Effector memory CD4-positive, alpha-beta T cell (primary cell): Measurements from ENCODE around the gene MALRD1.

Experiments
- DNase-seq, 3 donors: peaks; one replicate each; pipeline ENCODE4 v3.0.0-alpha.2; 2020
- H3K27ac ChIP-seq: 2 replicates; pipeline ENCODE4 v1.7.0; 2013; ENCODE audit warnings: mild to moderate bottlenecking, low read length, moderate library complexity; ENCODE audit not compliant: insufficient read depth, poor library complexity, severe bottlenecking
- H3K27me3 ChIP-seq: replicated peaks from 2 replicates; pipeline ENCODE4 v1.7.0; 2013; ENCODE audit warnings: mild to moderate bottlenecking, low read length; ENCODE audit not compliant: insufficient read depth, control insufficient read depth, poor library complexity, severe bottlenecking
- H3K36me3 ChIP-seq: 2 replicates; pipeline ENCODE4 v1.7.0; 2013; ENCODE audit warnings: mild to moderate bottlenecking, low read length, moderate library complexity; ENCODE audit not compliant: control insufficient read depth, insufficient read depth
- H3K4me1 ChIP-seq: 2 replicates; pipeline ENCODE4 v1.7.0; 2013; ENCODE audit warnings: low read length, mild to moderate bottlenecking; ENCODE audit not compliant: control insufficient read depth, insufficient read depth, poor library complexity, severe bottlenecking
- H3K4me3 ChIP-seq: 2 replicates; pipeline ENCODE4 v1.7.0; 2013; ENCODE audit warnings: low read length, low read depth, mild to moderate bottlenecking; ENCODE audit not compliant: insufficient read depth, poor library complexity, severe bottlenecking
- H3K9me3 ChIP-seq: 2 replicates; pipeline ENCODE4 v1.7.0; 2013; ENCODE audit warnings: mild to moderate bottlenecking, low read length, moderate library complexity; ENCODE audit not compliant: control insufficient read depth

MALRD1 gene

DNA sequence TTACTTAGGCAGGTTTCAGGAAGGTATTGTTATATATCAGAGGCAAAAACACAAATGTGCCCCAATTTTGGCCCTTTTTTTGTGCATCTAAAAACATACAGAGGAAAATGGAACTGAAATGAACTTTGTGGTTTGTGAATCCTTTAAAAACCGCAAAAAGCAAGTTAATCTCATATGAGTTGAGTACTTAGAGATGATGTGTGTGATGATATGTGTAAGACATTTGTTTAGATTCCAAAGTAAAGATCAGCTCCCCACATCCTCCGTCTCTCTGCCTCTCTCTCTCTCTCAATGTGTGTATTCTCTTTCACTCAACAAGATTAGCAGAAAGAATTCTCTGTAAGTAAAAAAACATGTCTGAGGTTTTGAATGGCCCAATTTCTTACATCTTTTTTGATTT is 201.9 kb downstream of the MALRD1 start:
- no peaks in the 10 kb centered on the region for H3K9me3 ChIP-seq
- DNase-seq, result no peak
- H3K4me3 ChIP-seq, result no peak overlapping the region
- no peaks in the 10 kb centered on the region for H3K36me3 ChIP-seq
- H3K27ac ChIP-seq, result no peak overlapping the region
- H3K27me3 ChIP-seq, result no peaks in the 10 kb centered on the region
- no peaks in the 10 kb centered on the region for H3K4me1 ChIP-seq

DNA sequence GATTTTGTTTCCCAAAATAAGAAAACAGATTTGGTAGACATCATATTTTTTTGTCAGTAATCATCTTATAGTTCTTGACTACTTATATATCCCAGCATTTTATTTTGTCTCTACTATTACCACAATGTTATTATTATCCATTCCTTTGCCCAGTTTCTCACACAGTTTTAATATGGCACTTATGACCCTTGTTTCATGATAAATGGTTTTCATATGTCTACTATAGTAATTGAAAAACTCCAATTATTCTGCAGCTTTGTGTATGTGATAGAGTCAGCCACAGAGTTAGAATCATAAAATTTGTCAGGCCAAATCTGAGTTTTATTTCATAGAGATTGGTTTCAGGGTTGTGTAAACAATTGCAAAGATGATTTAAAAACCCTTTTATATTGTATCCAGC is 203.9 kb downstream of the MALRD1 start:
- Histone ChIP-seq H3K27ac (no peak overlapping the region), H3K36me3 (no peaks in the 10 kb centered on the region), H3K9me3 (no peaks in the 10 kb centered on the region), H3K4me1 (no peaks in the 10 kb centered on the region), H3K4me3 (no peak overlapping the region), H3K27me3 (no peaks in the 10 kb centered on the region)
- DNase-seq, result no peak

DNA sequence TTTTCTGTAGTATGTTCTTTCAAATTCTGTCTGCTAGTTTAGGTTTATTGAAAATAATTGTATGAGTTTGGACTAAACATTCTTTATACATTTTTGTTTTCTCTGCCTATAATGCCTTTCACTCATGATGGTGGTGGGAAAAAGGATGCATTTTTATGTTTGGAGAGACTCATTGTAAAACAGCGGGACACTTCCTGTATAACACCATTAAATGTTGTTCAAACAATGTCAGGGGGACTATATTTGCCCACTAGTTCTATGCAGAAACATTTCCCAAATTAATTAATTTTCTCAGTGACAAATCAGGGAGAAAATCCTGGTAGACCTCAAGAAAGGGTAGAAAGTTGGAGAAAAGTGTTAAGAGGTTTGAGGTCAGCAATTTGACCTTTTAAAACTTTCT is 207.7 kb downstream of the MALRD1 start:
- Histone ChIP-seq H3K36me3 (no peaks in the 10 kb centered on the region), H3K27ac (no peak overlapping the region), H3K27me3 (no peaks in the 10 kb centered on the region), H3K4me3 (no peak overlapping the region), H3K4me1 (no peaks in the 10 kb centered on the region), H3K9me3 (no peaks in the 10 kb centered on the region)
- DNase-seq, result no peak

GRCh38 chr10:19263262-19263661 is 214.7 kb downstream of the MALRD1 start:
- no peak for DNase-seq

GRCh38 chr10:19283285-19283684 is 234.7 kb downstream of the MALRD1 start:
- no peak overlapping the region for H3K4me3 ChIP-seq
- H3K27me3 ChIP-seq, result no peaks in the 10 kb centered on the region
- no peaks in the 10 kb centered on the region for H3K36me3 ChIP-seq
- no peaks in the 10 kb centered on the region for H3K9me3 ChIP-seq
- no peak overlapping the region for H3K27ac ChIP-seq
- H3K4me1 ChIP-seq, result no peaks in the 10 kb centered on the region
- DNase-seq, result no peak

More at GRCh38 chr10:19263262-19263661, 214.7 kb downstream of the MALRD1 start:
- H3K4me1 ChIP-seq, result no peaks in the 10 kb centered on the region
- no peak overlapping the region for H3K4me3 ChIP-seq
- H3K9me3 ChIP-seq, result no peaks in the 10 kb centered on the region
- no peaks in the 10 kb centered on the region for H3K36me3 ChIP-seq
- no peaks in the 10 kb centered on the region for H3K27me3 ChIP-seq
- no peak overlapping the region for H3K27ac ChIP-seq

- no peak overlapping the region for H3K27ac ChIP-seq
- no peaks in the 10 kb centered on the region for H3K4me1 ChIP-seq
- no peaks in the 10 kb centered on the region for H3K9me3 ChIP-seq
- H3K4me3 ChIP-seq, result no peak overlapping the region
- no peaks in the 10 kb centered on the region for H3K27me3 ChIP-seq
- DNase-seq, result no peak
- H3K36me3 ChIP-seq, result no peaks in the 10 kb centered on the region
These were observed 235.2 kb downstream of the MALRD1 start for GRCh38 chr10:19283786-19284185.

DNA sequence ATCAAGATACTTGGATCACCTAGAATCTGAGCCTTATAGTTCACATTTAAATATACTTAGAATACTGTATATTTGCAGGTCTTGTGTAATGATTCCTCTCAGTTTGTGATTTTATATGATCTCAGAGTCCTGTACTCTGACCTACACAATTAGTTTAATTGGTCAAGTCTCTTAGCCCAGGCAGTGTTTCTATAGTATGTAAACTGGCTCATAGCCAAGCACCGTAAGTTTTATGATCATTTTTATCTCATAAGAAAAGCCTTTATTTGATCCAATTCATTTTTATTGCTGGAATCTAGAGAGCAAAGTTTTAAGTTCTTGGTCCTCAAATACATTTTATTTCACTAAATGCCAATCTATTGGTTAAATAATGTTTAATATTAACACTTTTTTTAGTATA is 242.2 kb downstream of the MALRD1 start:
- no peaks in the 10 kb centered on the region for H3K4me1 ChIP-seq
- DNase-seq, result no peak
- H3K27ac ChIP-seq, result no peak overlapping the region
- no peaks in the 10 kb centered on the region for H3K27me3 ChIP-seq
- no peaks in the 10 kb centered on the region for H3K9me3 ChIP-seq
- H3K36me3 ChIP-seq, result no peaks in the 10 kb centered on the region
- no peak overlapping the region for H3K4me3 ChIP-seq

DNA sequence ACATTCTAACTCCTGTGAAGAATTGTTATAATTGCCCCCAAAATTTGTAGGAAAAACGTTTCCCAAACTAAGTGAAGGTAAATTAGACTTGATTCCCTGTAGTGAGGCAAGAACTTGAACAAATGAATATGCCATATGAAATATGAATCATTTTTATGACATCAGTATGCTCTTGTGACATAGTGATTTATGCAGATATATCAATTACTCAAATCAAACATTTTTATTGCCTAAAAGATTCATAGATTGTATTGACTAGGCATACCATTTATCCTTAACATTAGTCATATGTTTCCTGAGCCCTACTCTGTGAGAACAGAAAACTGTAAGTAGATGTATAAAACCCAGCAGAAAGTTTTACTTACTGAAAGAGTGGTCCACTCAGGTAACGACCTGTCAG is 245.6 kb downstream of the MALRD1 start:
- DNase-seq, result no peak
- Histone ChIP-seq H3K4me3 (no peak overlapping the region), H3K4me1 (no peaks in the 10 kb centered on the region), H3K27ac (no peak overlapping the region), H3K9me3 (no peaks in the 10 kb centered on the region), H3K27me3 (no peaks in the 10 kb centered on the region), H3K36me3 (no peaks in the 10 kb centered on the region)

DNA sequence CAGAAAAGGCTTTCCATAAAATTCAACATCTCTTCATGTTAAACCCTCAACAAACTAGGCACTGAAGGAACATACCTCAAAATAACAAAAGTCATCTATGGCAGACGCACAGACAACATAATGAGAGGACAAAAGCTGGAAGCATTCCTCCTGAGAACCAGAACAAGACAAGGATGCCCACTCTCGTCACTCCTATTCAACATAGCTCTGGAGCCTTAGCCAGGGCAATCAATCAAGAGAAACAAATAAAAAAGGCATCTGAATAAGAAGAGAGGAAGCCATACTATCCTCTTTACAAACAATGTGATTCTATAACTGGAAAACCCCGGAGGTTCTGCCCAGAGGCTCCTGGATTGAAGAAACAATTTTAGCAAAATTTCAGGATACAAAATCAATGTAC is 251.0 kb downstream of the MALRD1 start:
- Histone ChIP-seq H3K27ac (no peak overlapping the region), H3K36me3 (no peaks in the 10 kb centered on the region), H3K27me3 (no peaks in the 10 kb centered on the region), H3K9me3 (no peaks in the 10 kb centered on the region), H3K4me1 (no peaks in the 10 kb centered on the region), H3K4me3 (no peak overlapping the region)
- no peak for DNase-seq

- no peak overlapping the region for H3K4me3 ChIP-seq
- no peaks in the 10 kb centered on the region for H3K27me3 ChIP-seq
- H3K9me3 ChIP-seq, result no peaks in the 10 kb centered on the region
- no peak overlapping the region for H3K27ac ChIP-seq
- DNase-seq, result no peak
- no peaks in the 10 kb centered on the region for H3K36me3 ChIP-seq
- no peaks in the 10 kb centered on the region for H3K4me1 ChIP-seq
These were observed 253.5 kb downstream of the MALRD1 start for GRCh38 chr10:19302117-19302516.

DNA sequence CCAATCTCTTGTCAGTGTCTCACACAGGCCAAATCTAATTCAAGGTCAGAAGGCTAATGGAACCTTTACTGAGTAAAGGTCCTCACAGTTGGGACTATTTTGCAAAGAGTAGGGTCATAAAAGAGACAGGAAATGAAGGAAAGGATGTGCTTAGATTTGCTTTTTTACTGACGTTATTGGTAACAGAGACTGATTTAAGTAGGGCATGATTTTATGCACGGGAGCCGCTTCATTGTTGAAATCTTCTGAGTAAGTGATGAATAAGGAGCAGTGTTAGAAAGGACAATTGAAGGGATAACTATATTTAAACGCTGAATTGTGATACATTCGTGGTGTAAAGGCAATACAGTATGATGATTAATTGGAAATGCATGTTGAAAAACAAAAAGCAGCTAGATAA is 261.5 kb downstream of the MALRD1 start:
- no peak for DNase-seq
- Histone ChIP-seq H3K9me3 (no peaks in the 10 kb centered on the region), H3K4me3 (no peak overlapping the region), H3K27me3 (no peaks in the 10 kb centered on the region), H3K36me3 (no peaks in the 10 kb centered on the region), H3K4me1 (no peaks in the 10 kb centered on the region), H3K27ac (no peak overlapping the region)
